Measurements from ENCODE around the gene IL1F10. TPM values are rescaled to one million over a fixed set of nuclear protein-coding genes. Genes with fewer than 3 reads are reported as not detected.
A peak's percentile ranks its signal among the peaks of the same experiment; 100 is the strongest.

Gene IL1F10
- total and polyA plus RNA-seq, 10 of the 15 experiments (the other 5 are each of a cell fraction or from before 2014, with no cell fraction given): not detected

- Histone ChIP-seq H3K27me3 (replicated peaks in 1 of 2; ENCODE audit: control insufficient read depth in 2 of 2, insufficient read depth in 2 of 2, low read length in 1 of 2) (no peaks in the 10 kb centered on the region), H2AFZ (ENCODE audit: control insufficient read depth, low read depth, low read length) (no peak overlapping the region), H3K79me2 (ENCODE audit: control insufficient read depth, insufficient read depth, low read length) (no peaks in the 10 kb centered on the region), H3K4me1 (ENCODE audit: control insufficient read depth, insufficient read depth, low read length) (peaks cover 11% of the 10 kb centered on the region), H3K4me2 (ENCODE audit: control insufficient read depth, insufficient read depth) (no peak overlapping the region), H3K4me3 (no peak overlapping the region), H3K9me3 (replicated peaks; ENCODE audit: control insufficient read depth, insufficient read depth, low read length) (no peaks in the 10 kb centered on the region), H3K36me3 (ENCODE audit: control insufficient read depth in 2 of 2, insufficient read depth in 2 of 2, low read length in 1 of 2) (no peaks in the 10 kb centered on the region), H3K27ac (ENCODE audit: control insufficient read depth, insufficient read depth) (no peak overlapping the region), H4K20me1 (ENCODE audit: control insufficient read depth, insufficient read depth) (no peaks in the 10 kb centered on the region), H3K9ac (ENCODE audit: control insufficient read depth, insufficient read depth, low read length) (no peak overlapping the region)
- RAD21 ChIA-PET (ENCODE audit: unreplicated experiment): interaction anchor here (0.8 kb wide), 1 partner anchor 42 kb away, joined by 4 read pairs; no protein-coding TSS in a partner anchor
- ATAC-seq (no peak), FAIRE-seq (no peak), DNase-seq (ENCODE audit: low read depth, low spot score) (no peak)
- no TSS peak for BruUV-seq (replicated peaks)
- in situ Hi-C loops (cut with MboI) (no loop called here), intact Hi-C loops (cut with micrococcal nuclease; ENCODE audit: unreplicated experiment) (no loop called here)
- CTCF ChIA-PET: interaction anchor here (1.1 kb wide), 1 partner anchor 14 kb away, joined by 3 read pairs; no protein-coding TSS in a partner anchor
- SMC1A ChIA-PET (ENCODE audit: uncharacterized antibody, unreplicated experiment): interaction anchor here (0.9 to 1.3 kb wide), 4 partner anchors 13 to 77 kb away, joined by 3 read pairs; no protein-coding TSS in a partner anchor
- 67% methylated on average over 4 of the region's 4 CpGs for WGBS (ENCODE audit: insufficient coverage, insufficient replicate concordance, low lambda C conversion rate, missing lambda C conversion rate)
- POLR2A ChIA-PET: no interaction called here
- TF ChIP-seq ZBED1 (IDR thresholded peaks at IDR 0.05; ENCODE audit: borderline replicate concordance): no peak
- TF ChIP-seq RUNX3 (IDR thresholded peaks at IDR 0.05; ENCODE audit: low read length): no peak
- no peak for TF ChIP-seq NKRF (conservative IDR thresholded peaks at IDR 0.05)
- TF ChIP-seq BRCA1 (IDR thresholded peaks at IDR 0.05; ENCODE audit: low read depth, low read length): no peak
- TF ChIP-seq POU2F2 (IDR thresholded peaks at IDR 0.05; ENCODE audit: borderline replicate concordance, low read depth, low read length): no peak
Measured at GRCh38 chr2:113122364-113122763, 54.6 kb downstream of the IL1F10 start.

GRCh38 chr2:113123726-113124125, 56.0 kb downstream of the IL1F10 start:
- ChIA-PET SMC1A (ENCODE audit: uncharacterized antibody, unreplicated experiment) (interaction anchor here (1.1 kb wide), 1 partner anchor 39 kb away, joined by 3 read pairs; no protein-coding TSS in a partner anchor), CTCF (interaction anchor here (4.2 kb wide), 1 partner anchor 14 kb away, joined by 28 read pairs; no protein-coding TSS in a partner anchor), RAD21 (ENCODE audit: unreplicated experiment) (no interaction called here), POLR2A (no interaction called here)
- WGBS (ENCODE audit: insufficient coverage, insufficient replicate concordance, low lambda C conversion rate, missing lambda C conversion rate): 98% methylated on average over 3 of the region's 3 CpGs
- FAIRE-seq: no peak
- in situ Hi-C loops (cut with MboI) (no loop called here), intact Hi-C loops (cut with micrococcal nuclease; ENCODE audit: unreplicated experiment) (no loop called here)
- no peaks in the 10 kb centered on the region for H3K36me3 ChIP-seq (ENCODE audit: control insufficient read depth in 2 of 2, insufficient read depth in 2 of 2, low read length in 1 of 2)
- 0 out of 2 replicates have a peak overlapping the region, but pooled peaks have one; percentile 9 for H3K4me3 ChIP-seq
- H3K4me1 ChIP-seq (ENCODE audit: control insufficient read depth, insufficient read depth, low read length): peaks cover 11% of the 10 kb centered on the region
- no peak for ATAC-seq
- DNase-seq (ENCODE audit: low read depth, low spot score): no peak
- TF ChIP-seq SUPT20H (IDR thresholded peaks at IDR 0.05; ENCODE audit: borderline replicate concordance, control insufficient read depth, low read depth, low read length) (no peak), MYB (IDR thresholded peaks at IDR 0.05; ENCODE audit: borderline replicate concordance, low read depth, low read length) (no peak), SMAD1 (IDR thresholded peaks at IDR 0.05; ENCODE audit: low read depth, partially characterized antibody) (no peak), NFYA (IDR thresholded peaks at IDR 0.05; ENCODE audit: borderline replicate concordance, low read depth, low read length) (no peak)
- no TSS peak for BruUV-seq (replicated peaks)
- no peak overlapping the region for H3K9ac ChIP-seq (ENCODE audit: control insufficient read depth, insufficient read depth, low read length)
- no peaks in the 10 kb centered on the region for H3K79me2 ChIP-seq (ENCODE audit: control insufficient read depth, insufficient read depth, low read length)
- no peaks in the 10 kb centered on the region for H4K20me1 ChIP-seq (ENCODE audit: control insufficient read depth, insufficient read depth)
- no peaks in the 10 kb centered on the region for H3K27me3 ChIP-seq (replicated peaks in 1 of 2; ENCODE audit: control insufficient read depth in 2 of 2, insufficient read depth in 2 of 2, low read length in 1 of 2)
- H3K9me3 ChIP-seq (replicated peaks; ENCODE audit: control insufficient read depth, insufficient read depth, low read length): no peaks in the 10 kb centered on the region
- H3K27ac ChIP-seq (ENCODE audit: control insufficient read depth, insufficient read depth): no peak overlapping the region
- peak overlapping the region; percentile 84 for H3K4me2 ChIP-seq (ENCODE audit: control insufficient read depth, insufficient read depth)
- H2AFZ ChIP-seq (ENCODE audit: control insufficient read depth, low read depth, low read length): peak overlapping the region; percentile 16; the same call in 1 of the 2 replicates
